OCI-LY7 (cell line): ENCODE data around the gene ANKRD16.

Experiments
- EZH2phosphoT487 ChIP-seq: fragments of 200-600 bp; sonication (generic); IDR thresholded peaks from 2 replicates; pipeline ENCODE4 v1.6.1; 2018; ENCODE audit warnings: low read depth, borderline replicate concordance, mild to moderate bottlenecking, mixed run types, antibody characterized with exemption, low read length, moderate library complexity, mixed read lengths
- TF ChIP-seq, protein P1 (sequence below): fragments of 200-600 bp; sonication (generic); conservative IDR thresholded peaks from 2 replicates; pipeline ENCODE4 v1.5.1; 2014; ENCODE audit warnings: mild to moderate bottlenecking, antibody characterized with exemption, low read length, moderate library complexity, mixed read lengths

DNA sequence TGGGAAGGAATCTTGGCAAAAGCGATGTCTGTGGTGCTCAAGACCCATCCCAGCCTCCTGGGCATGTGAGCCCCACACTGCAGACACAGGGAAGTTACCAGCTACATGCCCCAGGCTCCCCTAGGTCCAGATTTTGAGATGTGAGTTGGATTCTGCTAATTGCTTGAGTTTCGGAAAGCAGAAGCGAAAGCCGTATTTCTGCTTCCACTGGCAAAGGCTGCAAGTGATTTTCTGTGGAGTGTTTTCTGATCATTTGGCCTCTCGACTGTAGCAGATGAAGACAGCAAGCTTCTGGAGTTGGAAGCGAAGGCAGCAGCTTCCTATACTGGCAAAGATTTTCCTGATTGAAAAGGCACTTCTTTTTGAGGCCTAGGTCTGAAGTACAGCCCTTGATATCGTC is 29.6 kb downstream of the ANKRD16 start:
- TF ChIP-seq, protein P1, sequence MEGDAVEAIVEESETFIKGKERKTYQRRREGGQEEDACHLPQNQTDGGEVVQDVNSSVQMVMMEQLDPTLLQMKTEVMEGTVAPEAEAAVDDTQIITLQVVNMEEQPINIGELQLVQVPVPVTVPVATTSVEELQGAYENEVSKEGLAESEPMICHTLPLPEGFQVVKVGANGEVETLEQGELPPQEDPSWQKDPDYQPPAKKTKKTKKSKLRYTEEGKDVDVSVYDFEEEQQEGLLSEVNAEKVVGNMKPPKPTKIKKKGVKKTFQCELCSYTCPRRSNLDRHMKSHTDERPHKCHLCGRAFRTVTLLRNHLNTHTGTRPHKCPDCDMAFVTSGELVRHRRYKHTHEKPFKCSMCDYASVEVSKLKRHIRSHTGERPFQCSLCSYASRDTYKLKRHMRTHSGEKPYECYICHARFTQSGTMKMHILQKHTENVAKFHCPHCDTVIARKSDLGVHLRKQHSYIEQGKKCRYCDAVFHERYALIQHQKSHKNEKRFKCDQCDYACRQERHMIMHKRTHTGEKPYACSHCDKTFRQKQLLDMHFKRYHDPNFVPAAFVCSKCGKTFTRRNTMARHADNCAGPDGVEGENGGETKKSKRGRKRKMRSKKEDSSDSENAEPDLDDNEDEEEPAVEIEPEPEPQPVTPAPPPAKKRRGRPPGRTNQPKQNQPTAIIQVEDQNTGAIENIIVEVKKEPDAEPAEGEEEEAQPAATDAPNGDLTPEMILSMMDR, result no peak
- TF ChIP-seq EZH2phosphoT487, result no peak
